Measurements from ENCODE around the gene ZNF618. TPM values are rescaled to one million over a fixed set of nuclear protein-coding genes. Genes with fewer than 3 reads are reported as not detected.
"Not testable (repeated sequence)": the region's sequence is repeated elsewhere in the genome, so short reads cannot be mapped to it uniquely, and the experiment has no call there.

Gene ZNF618
- total RNA-seq, 2 donors from 2014 or later, result 0.04 TPM; not detected in 1

GRCh38 chr9:114077162-114077837, 201.2 kb downstream of the ZNF618 start:
- Mint-ChIP-seq H3K27me3 (peaks cover 13% of the 10 kb centered on the region), H3K4me3 (no peak overlapping the region), H3K4me1 (no peaks in the 10 kb centered on the region), H3K9me3 (no peaks in the 10 kb centered on the region), H3K36me3 (ENCODE audit: low read depth) (no peaks in the 10 kb centered on the region), H3K27ac (no peak overlapping the region)
- no peak for ATAC-seq (replicated peaks)

- Mint-ChIP-seq H3K9me3 (no peaks in the 10 kb centered on the region), H3K27me3 (peaks cover 13% of the 10 kb centered on the region), H3K27ac (no peak within 1 kb of the TSS), H3K4me3 (no peak within 1 kb of the TSS), H3K4me1 (no peaks in the 10 kb centered on the region), H3K36me3 (ENCODE audit: low read depth) (no peaks in the 10 kb centered on the region)
- no peak for ATAC-seq (replicated peaks)
These were observed 202.1 kb downstream of the ZNF618 start, which contains the start of gene AMBP for GRCh38 chr9:114078021-114078780. AMBP (minus strand) TSS chr9:114078300; CDS start chr9:114078209, 91 bp downstream.

GRCh38 chr9:114078781-114079156, 202.7 kb downstream of the ZNF618 start:
- no peaks in the 10 kb centered on the region for H3K36me3 Mint-ChIP-seq (ENCODE audit: low read depth)

GRCh38 chr9:114080195-114080772, 204.2 kb downstream of the ZNF618 start:
- ATAC-seq (replicated peaks), result no peak
- H3K27ac Mint-ChIP-seq, result no peak overlapping the region
- H3K4me1 Mint-ChIP-seq, result no peaks in the 10 kb centered on the region
- no peak overlapping the region for H3K4me3 Mint-ChIP-seq
- H3K27me3 Mint-ChIP-seq, result peaks cover 6% of the 10 kb centered on the region
- no peaks in the 10 kb centered on the region for H3K36me3 Mint-ChIP-seq (ENCODE audit: low read depth)
- H3K9me3 Mint-ChIP-seq, result no peaks in the 10 kb centered on the region

More at GRCh38 chr9:114078781-114079156, 202.7 kb downstream of the ZNF618 start:
- Mint-ChIP-seq H3K27me3 (peaks cover 13% of the 10 kb centered on the region), H3K4me1 (no peaks in the 10 kb centered on the region), H3K9me3 (no peaks in the 10 kb centered on the region), H3K27ac (no peak overlapping the region), H3K4me3 (no peak overlapping the region)
- no peak for ATAC-seq (replicated peaks)

GRCh38 chr9:114080773-114081440, 204.8 kb downstream of the ZNF618 start:
- Mint-ChIP-seq H3K4me1 (no peaks in the 10 kb centered on the region), H3K4me3 (no peak overlapping the region), H3K36me3 (ENCODE audit: low read depth) (no peaks in the 10 kb centered on the region), H3K9me3 (no peaks in the 10 kb centered on the region), H3K27me3 (no peaks in the 10 kb centered on the region), H3K27ac (no peak overlapping the region)
- ATAC-seq (replicated peaks), result no peak

- no peaks in the 10 kb centered on the region for H3K4me1 Mint-ChIP-seq
- no peak overlapping the region for H3K27ac Mint-ChIP-seq
- H3K4me3 Mint-ChIP-seq, result no peak overlapping the region
- ATAC-seq (replicated peaks), result no peak
- no peaks in the 10 kb centered on the region for H3K36me3 Mint-ChIP-seq (ENCODE audit: low read depth)
- H3K9me3 Mint-ChIP-seq, result no peaks in the 10 kb centered on the region
- H3K27me3 Mint-ChIP-seq, result peaks cover 2% of the 10 kb centered on the region
These were observed 205.4 kb downstream of the ZNF618 start for GRCh38 chr9:114081441-114082016.

- no peak overlapping the region for H3K4me3 Mint-ChIP-seq
- H3K27ac Mint-ChIP-seq, result no peak overlapping the region
- H3K4me1 Mint-ChIP-seq, result no peaks in the 10 kb centered on the region
- H3K36me3 Mint-ChIP-seq (ENCODE audit: low read depth), result no peaks in the 10 kb centered on the region
- ATAC-seq (replicated peaks), result peak; percentile 88
- no peaks in the 10 kb centered on the region for H3K9me3 Mint-ChIP-seq
- peaks cover 2% of the 10 kb centered on the region for H3K27me3 Mint-ChIP-seq
These were observed 206.1 kb downstream of the ZNF618 start for GRCh38 chr9:114082017-114082762.

- not testable (repeated sequence) for ATAC-seq (replicated peaks); H3K36me3 Mint-ChIP-seq (ENCODE audit: low read depth); H3K27me3 Mint-ChIP-seq; H3K4me3 Mint-ChIP-seq; H3K27ac Mint-ChIP-seq; H3K9me3 Mint-ChIP-seq; H3K4me1 Mint-ChIP-seq
These were observed 206.8 kb downstream of the ZNF618 start for GRCh38 chr9:114082763-114083412.

- no peaks in the 10 kb centered on the region for H3K36me3 Mint-ChIP-seq (ENCODE audit: low read depth)
- ATAC-seq (replicated peaks), result no peak
- no peak overlapping the region for H3K27ac Mint-ChIP-seq
- H3K27me3 Mint-ChIP-seq, result peaks cover 2% of the 10 kb centered on the region
- no peak overlapping the region for H3K4me3 Mint-ChIP-seq
- H3K4me1 Mint-ChIP-seq, result no peaks in the 10 kb centered on the region
- no peaks in the 10 kb centered on the region for H3K9me3 Mint-ChIP-seq
These were observed 207.6 kb downstream of the ZNF618 start for GRCh38 chr9:114083666-114084065.

GRCh38 chr9:114084282-114085073, 208.4 kb downstream of the ZNF618 start:
- Mint-ChIP-seq H3K9me3 (no peaks in the 10 kb centered on the region), H3K27me3 (peaks cover 2% of the 10 kb centered on the region), H3K4me1 (no peaks in the 10 kb centered on the region), H3K4me3 (no peak overlapping the region), H3K27ac (no peak overlapping the region), H3K36me3 (ENCODE audit: low read depth) (no peaks in the 10 kb centered on the region)
- ATAC-seq (replicated peaks), result no peak

- H3K27me3 Mint-ChIP-seq, result peaks cover 2% of the 10 kb centered on the region
- H3K36me3 Mint-ChIP-seq (ENCODE audit: low read depth), result no peaks in the 10 kb centered on the region
- H3K4me3 Mint-ChIP-seq, result no peak overlapping the region
- H3K9me3 Mint-ChIP-seq, result no peaks in the 10 kb centered on the region
- ATAC-seq (replicated peaks), result no peak
- H3K27ac Mint-ChIP-seq, result no peak overlapping the region
- H3K4me1 Mint-ChIP-seq, result no peaks in the 10 kb centered on the region
These were observed 209.3 kb downstream of the ZNF618 start for GRCh38 chr9:114085387-114085789.

GRCh38 chr9:114086009-114086408, 209.9 kb downstream of the ZNF618 start:
- H3K4me1 Mint-ChIP-seq, result no peaks in the 10 kb centered on the region
- H3K36me3 Mint-ChIP-seq (ENCODE audit: low read depth), result no peaks in the 10 kb centered on the region
- no peak for ATAC-seq (replicated peaks)
- H3K27me3 Mint-ChIP-seq, result peaks cover 2% of the 10 kb centered on the region
- no peak overlapping the region for H3K4me3 Mint-ChIP-seq
- no peaks in the 10 kb centered on the region for H3K9me3 Mint-ChIP-seq
- H3K27ac Mint-ChIP-seq, result no peak overlapping the region

- no peak for ATAC-seq (replicated peaks)
- Mint-ChIP-seq H3K36me3 (ENCODE audit: low read depth) (no peaks in the 10 kb centered on the region), H3K4me3 (no peak overlapping the region), H3K27ac (no peak overlapping the region), H3K4me1 (no peaks in the 10 kb centered on the region), H3K9me3 (no peaks in the 10 kb centered on the region), H3K27me3 (peaks cover 2% of the 10 kb centered on the region)
These were observed 210.5 kb downstream of the ZNF618 start for GRCh38 chr9:114086607-114087006.
